Fibroblast of the conjunctiva (primary cell): Measurements from ENCODE around the gene CD300LD.

Experiments used
- DNase-seq: peaks from one replicate; pipeline ENCODE4 v3.0.0-alpha.2; 2010; ENCODE audit warnings: low read depth

Gene CD300LD

DNA sequence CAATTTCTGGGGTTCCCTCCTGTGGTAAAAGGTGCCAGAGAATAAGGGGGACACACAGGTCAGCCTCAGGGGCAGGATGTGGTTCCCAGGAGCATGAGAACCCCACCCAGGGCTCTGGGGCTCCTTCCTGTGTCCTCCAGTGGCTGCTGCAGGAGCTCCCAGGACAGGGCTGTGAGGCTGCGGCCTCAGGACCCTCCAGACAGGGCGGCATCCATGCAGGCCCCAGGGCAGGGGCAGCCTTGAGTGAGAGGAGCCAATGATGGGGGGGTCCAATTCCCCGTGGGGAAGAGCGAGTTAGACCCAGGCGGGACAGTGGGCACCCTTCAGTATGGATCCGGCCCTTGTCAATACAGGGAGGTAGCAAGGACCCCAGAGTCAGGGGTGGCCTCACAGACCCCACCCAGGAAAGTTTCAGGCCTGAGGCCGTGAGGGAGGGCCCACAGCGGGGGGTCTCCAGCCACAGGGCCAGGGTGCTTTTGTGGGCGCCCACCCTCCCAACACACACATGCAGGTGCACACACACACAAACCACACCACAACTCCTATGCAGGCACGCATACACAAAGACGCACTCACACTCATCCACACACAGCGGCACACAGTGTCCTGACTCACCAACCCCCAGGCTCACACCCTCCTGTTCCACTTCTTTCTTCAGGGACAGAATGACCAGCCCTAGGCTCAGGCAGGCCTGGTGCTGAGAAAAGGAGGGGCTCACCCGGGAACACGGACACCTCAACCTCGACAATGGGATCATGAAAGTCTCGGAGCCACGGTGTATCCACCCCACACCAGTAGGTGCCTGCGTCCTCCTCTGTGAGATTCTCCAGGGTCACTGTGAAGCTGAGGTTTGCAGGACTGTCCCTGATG, 48.0 kb downstream of the CD300LD start:
- no peak for DNase-seq

DNA sequence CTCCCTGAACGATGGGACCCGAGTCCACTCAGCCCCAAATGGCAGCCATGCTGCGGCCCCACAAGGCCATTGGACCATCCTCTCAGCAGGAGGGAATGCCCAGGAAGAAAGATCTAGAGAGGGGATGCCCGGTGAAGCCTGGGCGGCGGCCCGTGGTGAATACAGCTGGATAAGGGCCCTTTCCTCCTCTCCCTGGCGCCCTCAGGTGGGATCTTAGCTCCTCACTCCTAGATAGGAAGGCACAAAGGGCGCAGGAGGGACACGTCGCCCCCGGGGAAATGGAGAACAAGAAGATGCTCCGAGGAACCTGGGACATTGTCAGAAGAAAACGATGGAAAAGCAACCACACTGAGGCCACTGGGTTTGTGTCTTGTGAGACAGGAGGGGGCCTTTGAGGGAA, 48.7 kb downstream of the CD300LD start:
- DNase-seq = no peak

DNA sequence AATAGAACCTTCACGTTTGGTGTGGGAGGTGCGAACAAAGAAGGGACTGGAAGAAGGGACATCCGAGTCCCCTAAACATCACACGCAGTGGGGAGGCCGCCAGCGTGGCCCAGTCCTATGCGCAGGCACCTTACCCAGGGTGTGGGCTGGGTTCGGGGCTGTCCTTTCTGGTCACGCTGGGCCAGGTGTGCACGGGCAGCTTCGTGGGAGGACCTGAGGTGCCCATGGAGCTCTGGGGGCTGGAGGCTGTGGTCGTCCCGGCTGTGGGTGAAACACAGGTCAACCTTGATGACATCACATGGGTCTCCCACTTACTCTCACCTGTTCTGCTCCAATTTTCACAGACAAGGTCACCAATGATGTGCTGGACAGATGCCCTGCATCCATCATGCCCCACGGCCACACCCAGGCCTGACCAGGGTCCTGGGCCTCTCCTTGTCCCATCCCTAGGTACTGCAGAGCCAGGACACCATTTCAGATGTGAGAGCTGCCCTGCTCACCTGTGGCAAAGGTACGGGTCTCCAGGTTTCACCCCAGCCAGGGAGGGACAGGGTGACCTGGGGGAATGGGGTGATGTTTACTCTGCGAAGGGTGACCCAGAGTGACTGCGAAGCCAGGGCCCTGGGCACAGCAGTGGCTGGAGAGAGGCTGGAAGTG, 49.2 kb downstream of the CD300LD start:
- DNase-seq = no peak

DNA sequence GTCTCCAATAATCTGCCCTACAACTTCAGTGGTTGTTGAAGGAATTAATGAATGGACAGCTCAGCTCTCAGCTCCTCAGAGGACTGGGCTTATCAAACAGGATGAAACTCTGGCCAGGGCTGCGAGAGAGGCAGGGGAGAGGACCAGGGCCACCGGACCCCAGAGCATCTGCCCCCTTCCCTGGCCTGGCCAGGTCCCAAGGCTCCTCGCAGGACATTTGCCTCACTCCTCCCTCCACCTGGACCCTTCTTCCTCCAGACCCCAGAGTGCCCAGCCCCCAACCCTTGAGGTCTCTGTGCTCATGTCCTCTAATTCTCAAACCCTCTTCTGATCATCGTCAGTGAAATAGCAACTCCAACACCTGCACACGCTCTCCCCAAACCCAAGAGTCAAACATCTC, 49.9 kb downstream of the CD300LD start:
- DNase-seq = no peak

DNA sequence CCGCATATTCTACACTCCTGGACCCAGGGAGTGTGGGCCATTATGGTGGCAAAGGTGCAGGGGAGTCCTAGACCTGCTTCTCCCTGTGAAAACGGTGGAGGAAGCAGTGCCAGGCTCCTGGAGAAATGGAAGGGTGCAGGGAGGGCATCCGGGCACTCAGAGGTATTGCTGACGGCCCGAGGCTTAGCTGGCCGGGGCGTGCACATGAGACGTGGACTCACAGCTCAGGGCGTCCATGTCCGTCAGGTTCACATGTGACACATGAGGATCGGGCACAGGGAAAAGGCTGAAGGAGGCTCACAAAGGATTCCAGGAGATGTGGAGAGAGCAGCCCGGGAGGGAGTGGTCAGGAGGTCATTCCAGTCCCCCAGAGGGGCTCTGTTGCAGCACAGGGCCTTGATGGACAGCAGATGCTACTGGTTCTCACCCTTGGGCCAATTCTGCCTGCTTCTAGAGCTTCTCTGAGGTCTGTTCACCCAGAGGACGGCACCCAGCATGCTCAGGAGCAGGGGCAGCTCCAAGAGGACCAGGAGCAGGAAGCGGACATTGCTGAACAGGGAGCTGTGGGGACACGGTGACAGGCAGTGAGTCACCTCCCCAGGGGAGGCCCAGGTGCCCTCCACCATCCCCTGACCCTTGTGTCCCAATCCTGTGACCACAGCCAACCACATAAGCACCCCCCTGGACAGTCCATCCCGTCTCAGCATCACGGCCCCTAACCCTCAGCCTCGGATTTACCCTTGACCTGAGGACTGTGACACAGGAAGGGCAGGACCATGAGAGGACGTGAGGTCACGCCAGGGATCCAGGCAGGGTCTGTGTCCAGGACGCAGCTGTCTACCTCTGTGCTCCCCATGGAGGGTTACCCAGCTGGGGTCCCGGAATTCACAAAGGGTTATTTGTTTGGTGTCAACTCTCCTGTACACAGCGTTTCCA, 50.6 kb downstream of the CD300LD start:
- DNase-seq = no peak

DNA sequence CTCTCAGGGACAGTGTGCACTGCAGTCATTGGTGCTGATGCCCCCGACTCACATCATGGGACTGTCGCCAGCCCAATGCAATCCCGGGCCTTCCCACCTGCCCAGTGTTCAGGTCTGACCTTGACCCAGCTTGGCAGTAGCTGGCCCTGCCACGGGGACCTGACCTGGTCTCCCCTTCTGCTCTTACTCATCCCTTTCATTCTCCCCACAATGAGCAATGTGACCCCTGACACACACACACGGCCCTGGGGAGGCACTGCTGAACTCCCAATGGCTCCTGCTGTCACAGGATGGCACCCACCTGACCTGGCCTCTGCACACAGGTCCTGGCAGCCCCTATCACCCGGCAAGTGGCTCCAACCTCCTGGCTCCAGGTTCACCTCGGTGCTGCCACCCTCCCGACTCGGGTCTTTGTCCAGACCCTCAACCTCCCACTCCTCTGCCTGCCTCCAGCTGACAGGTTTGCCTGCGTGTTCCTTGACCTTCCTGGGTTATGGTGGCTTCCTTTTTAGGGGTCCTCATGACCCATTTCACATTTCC, 52.7 kb downstream of the CD300LD start:
- DNase-seq = no peak

DNA sequence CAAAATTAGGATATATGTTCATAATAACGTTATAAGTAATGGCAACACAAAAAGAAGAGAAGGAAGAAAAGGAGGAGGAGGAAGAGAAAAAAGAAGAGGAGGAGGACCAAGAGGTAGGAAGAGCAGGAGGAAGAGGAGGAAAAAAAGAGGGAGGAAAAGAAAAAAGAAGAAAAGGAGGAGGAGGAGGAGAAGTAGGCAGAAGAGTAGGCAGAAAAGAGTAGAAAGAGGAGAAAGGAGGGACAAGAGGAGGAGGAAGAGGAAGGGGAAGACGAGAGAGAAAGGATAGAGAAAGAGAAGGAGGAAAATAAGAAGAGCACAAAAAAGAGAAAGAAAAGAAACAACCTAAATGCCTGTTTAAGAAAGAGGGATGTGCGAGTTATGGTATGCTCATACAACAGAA, 55.2 kb downstream of the CD300LD start:
- DNase-seq = no peak

DNA sequence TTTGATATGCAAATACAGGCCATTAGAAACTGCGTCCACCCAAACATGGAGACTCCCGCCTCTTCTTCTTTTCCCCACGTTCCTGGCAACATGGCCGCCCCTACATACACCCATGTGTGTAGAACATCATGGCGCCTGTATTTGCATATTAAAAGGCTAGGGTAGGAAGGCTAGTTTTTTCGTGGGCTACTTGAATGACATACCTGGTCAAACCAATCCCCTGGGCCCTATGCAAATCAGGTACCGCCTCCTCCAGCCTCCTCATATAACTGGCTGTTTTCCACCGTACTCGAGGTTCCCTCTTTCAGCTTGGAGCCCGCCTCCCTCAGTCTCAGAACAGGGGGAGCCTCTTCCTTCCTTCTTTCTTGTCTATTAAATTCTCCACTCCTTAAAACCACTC, 60.0 kb downstream of the CD300LD start:
- no peak for DNase-seq

DNA sequence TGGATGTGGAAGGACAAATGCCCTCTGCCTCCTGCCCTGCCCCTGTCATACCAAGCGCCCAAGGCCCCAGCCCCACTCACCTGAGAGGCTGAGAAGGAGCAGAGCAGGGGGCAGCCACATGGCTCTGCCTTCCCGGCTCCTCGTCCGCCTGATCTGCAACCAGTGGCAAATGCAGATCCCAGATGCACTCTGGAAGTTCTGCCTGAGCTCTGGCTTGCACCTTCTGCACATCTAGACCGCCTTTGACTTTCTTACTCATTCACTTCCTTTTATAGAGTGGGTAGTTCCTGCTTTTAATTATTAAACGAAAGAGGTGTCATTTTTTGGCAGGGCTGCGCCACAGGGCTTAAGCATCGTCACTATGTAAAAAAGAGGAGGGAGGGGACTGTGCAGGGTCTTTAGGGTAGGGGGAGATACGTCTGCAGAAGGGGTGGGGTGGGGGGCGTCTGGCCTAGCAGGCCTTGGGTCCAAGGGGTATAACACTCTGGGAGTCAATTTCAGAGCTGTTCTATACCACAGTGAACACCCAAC, 60.8 kb downstream of the CD300LD start, which contains the start of gene CD300LB:
CD300LB (minus strand) TSS at position 245 of the 531 bp plus-strand sequence; CDS start at position 120, 125 bp downstream.
- DNase-seq = no peak

DNA sequence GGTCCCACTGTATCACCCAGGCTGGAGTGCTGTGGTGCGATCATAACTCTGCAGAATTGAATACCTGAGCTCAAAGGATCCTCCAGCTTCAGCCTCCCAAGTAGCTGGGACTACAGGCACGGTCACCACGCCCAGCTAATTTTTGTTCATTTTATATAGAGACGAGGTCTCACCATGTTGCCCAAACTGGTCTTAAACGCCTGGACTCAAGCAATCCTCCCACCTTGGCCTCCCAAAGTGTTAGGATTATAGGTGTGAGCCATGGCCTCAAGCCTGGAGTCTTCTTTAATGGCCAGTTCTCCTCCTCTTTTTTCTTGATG, 61.3 kb downstream of the CD300LD start:
- DNase-seq = no peak
